DND-41 (cell line): Measurements from ENCODE around the gene STXBP6.

Experiments used
- ATAC-seq: fragments of 200-7000 bp; cut with Tn5 transposase; 3 replicates; pipeline ENCODE4 v1.9.1; 2021; ENCODE audit warnings: low read depth; ENCODE audit not compliant: insufficient read depth
- DNase-seq: peaks from one replicate; pipeline ENCODE4 v3.0.0-alpha.2; 2020
- H2AFZ ChIP-seq: 2 replicates; pipeline ENCODE4 v1.6.0; 2012; ENCODE audit warnings: low read depth, low read length
- H3K27ac ChIP-seq: 2 replicates; pipeline ENCODE4 v1.5.1; 2012; ENCODE audit warnings: low read length, inconsistent platforms
- H3K27me3 ChIP-seq: fragments of 200-600 bp; sonication (generic); 2 replicates; pipeline ENCODE4 v1.6.0; 2012; ENCODE audit warnings: low read length, mild to moderate bottlenecking, inconsistent platforms; ENCODE audit not compliant: insufficient read depth, poor library complexity
- H3K36me3 ChIP-seq: 2 replicates; pipeline ENCODE4 v1.5.1; 2012; ENCODE audit warnings: low read length, inconsistent platforms; ENCODE audit not compliant: insufficient read depth
- H3K4me1 ChIP-seq: 2 replicates; pipeline ENCODE4 v1.5.1; 2012; ENCODE audit warnings: mild to moderate bottlenecking, low read length; ENCODE audit not compliant: insufficient read depth
- H3K4me2 ChIP-seq: 2 replicates; pipeline ENCODE4 v1.6.0; 2012; ENCODE audit warnings: mild to moderate bottlenecking, moderate library complexity, low read length, inconsistent platforms; ENCODE audit not compliant: insufficient read depth
- H3K4me3 ChIP-seq, 2 experiments: fragments of 200-600 bp in 1 of 2; shearing (Covaris generic) in 1 of 2; 2 replicates each; pipeline ENCODE4 v1.5.1; 2012 to 2016; ENCODE audit warnings: inconsistent platforms in 2 of 2, low read length in 2 of 2, mild to moderate bottlenecking in 2 of 2, low read depth in 1 of 2, moderate library complexity in 1 of 2
- H3K79me2 ChIP-seq: 2 replicates; pipeline ENCODE4 v1.6.0; 2012; ENCODE audit warnings: low read length, inconsistent platforms; ENCODE audit not compliant: insufficient read depth
- H3K9ac ChIP-seq: 2 replicates; pipeline ENCODE4 v1.6.0; 2012; ENCODE audit warnings: low read depth, mild to moderate bottlenecking, inconsistent platforms, low read length, moderate library complexity
- H3K9me3 ChIP-seq: 2 replicates; pipeline ENCODE4 v1.5.1; 2012; ENCODE audit warnings: low read length, moderate library complexity, mild to moderate bottlenecking, inconsistent platforms; ENCODE audit not compliant: insufficient read depth, severe bottlenecking
- H4K20me1 ChIP-seq: 2 replicates; pipeline ENCODE4 v1.6.0; 2012; ENCODE audit warnings: low read length; ENCODE audit not compliant: insufficient read depth
- CTCF ChIP-seq: IDR thresholded peaks from 2 replicates; pipeline ENCODE4 v1.5.1; 2012; ENCODE audit warnings: borderline replicate concordance, low read length, moderate library complexity, mild to moderate bottlenecking; ENCODE audit not compliant: poor library complexity, severe bottlenecking; ENCODE audit errors: extremely low read depth
- EZH2 ChIP-seq: IDR thresholded peaks from 3 replicates; pipeline ENCODE4 v1.6.1; 2012; ENCODE audit warnings: borderline replicate concordance, low read depth, mild to moderate bottlenecking, moderate library complexity, low read length, inconsistent platforms; ENCODE audit not compliant: severe bottlenecking

STXBP6 gene

DNA sequence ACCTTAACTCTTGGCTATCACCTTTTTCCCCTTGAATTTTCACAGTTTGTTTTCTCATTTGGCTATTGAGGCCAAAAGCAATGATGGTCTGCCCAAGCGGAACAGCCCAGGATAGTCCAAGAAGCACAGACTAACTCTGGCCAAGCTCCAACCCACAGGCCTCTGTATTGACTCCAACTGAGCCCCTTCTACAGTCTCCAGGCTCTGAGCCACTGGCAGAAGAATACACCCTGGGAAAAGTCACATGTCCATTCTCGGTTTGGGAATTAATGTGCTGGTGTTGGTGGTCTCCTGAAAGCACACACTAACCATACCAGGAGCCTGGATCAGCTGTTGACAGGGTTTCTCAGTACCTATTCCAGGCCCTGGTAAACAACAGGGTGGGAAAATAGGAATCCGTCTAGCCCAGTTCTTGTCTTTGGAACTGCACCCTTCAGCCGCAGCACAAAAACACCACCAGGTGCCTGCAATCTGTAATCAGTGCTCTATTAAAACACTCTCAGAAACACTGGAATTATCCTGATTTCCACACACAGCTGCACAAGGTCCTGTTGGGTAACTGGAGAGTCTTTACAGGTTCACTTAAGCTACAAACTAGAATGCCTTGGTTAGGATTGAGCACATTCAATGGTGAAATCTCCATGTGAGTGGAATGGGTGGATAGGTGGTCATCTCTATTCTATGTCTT lies 63.6 kb downstream of the STXBP6 start:
- no peaks in the 10 kb centered on the region for H3K36me3 ChIP-seq
- no peaks in the 10 kb centered on the region for H3K9me3 ChIP-seq
- H4K20me1 ChIP-seq = no peaks in the 10 kb centered on the region

GRCh38 chr14:24984846-24985589 lies 64.9 kb downstream of the STXBP6 start:
- Histone ChIP-seq H3K4me2 (no peak overlapping the region), H3K27ac (no peak overlapping the region), H3K4me1 (no peaks in the 10 kb centered on the region), H3K9ac (no peak overlapping the region), H4K20me1 (no peaks in the 10 kb centered on the region), H3K79me2 (no peaks in the 10 kb centered on the region), H2AFZ (no peak overlapping the region), H3K4me3 (no peak overlapping the region), H3K27me3 (no peaks in the 10 kb centered on the region), H3K9me3 (no peaks in the 10 kb centered on the region), H3K36me3 (no peaks in the 10 kb centered on the region)
- peak; percentile 12 for DNase-seq
- TF ChIP-seq CTCF = no peak
- no peak for TF ChIP-seq EZH2
- peak; percentile 44; the same call in 1 of the 3 replicates for ATAC-seq

More for the DNA sequence above, 63.6 kb downstream of the STXBP6 start:
- Histone ChIP-seq H3K4me1 (no peaks in the 10 kb centered on the region), H3K27me3 (no peaks in the 10 kb centered on the region), H2AFZ (no peak overlapping the region), H3K4me2 (no peak overlapping the region), H3K9ac (no peak overlapping the region), H3K79me2 (no peaks in the 10 kb centered on the region), H3K27ac (no peak overlapping the region), H3K4me3 (no peak overlapping the region)
- ATAC-seq (no peak), DNase-seq (no peak)
- TF ChIP-seq EZH2 (no peak), CTCF (no peak)

DNA sequence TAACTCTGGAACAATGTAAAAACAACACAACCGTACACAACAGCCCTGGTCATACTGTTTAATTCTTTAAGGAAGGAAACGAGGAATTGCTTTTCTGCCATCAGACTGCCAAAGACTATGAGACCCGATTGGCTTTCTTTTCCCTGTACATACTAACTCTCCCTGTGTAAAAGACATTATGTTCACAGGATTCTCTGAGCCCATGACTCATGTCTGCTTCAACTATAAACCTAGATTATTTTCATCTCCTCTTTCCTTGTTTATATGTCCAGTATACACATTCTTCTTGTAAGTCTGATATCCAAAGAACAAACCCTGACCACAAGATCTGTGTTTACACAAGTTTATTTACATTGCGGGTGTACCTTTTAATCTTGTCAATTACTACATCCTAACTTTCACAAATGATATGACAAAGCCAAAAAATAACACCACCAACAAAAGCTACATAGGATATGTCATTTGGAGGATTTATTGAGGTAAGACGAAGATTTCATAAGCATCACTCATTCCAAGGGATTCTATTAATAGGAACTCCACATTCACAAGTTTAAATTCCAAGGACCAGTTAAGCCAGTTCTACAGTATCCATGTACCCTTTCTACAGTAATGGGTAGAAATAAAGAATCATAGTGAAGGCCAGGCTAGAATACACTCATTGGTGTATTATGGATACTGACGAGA lies 67.3 kb downstream of the STXBP6 start:
- Histone ChIP-seq H3K27ac (no peak overlapping the region), H2AFZ (no peak overlapping the region), H3K9me3 (no peaks in the 10 kb centered on the region), H3K4me3 (no peak overlapping the region), H3K79me2 (no peaks in the 10 kb centered on the region), H3K27me3 (peaks cover 5% of the 10 kb centered on the region), H4K20me1 (no peaks in the 10 kb centered on the region), H3K4me2 (no peak overlapping the region), H3K9ac (no peak overlapping the region), H3K4me1 (no peaks in the 10 kb centered on the region), H3K36me3 (no peaks in the 10 kb centered on the region)
- TF ChIP-seq CTCF = no peak
- no peak for TF ChIP-seq EZH2
- DNase-seq = no peak
- no peak for ATAC-seq
